Neuronal stem cell (in vitro differentiated cells): Measurements from ENCODE around the gene NFKB1.

ENCODE experiments used
- DNase-seq: peaks from one replicate; pipeline ENCODE4 v3.0.0-alpha.2; 2013; ENCODE audit warnings: low spot score
- H2AFZ ChIP-seq: one replicate; pipeline ENCODE4 v1.6.1; 2013; ENCODE audit warnings: mild to moderate bottlenecking, low read length, inconsistent platforms
- H2AK5ac ChIP-seq: 2 replicates; pipeline ENCODE4 v1.6.1; 2013; ENCODE audit warnings: low read depth, mild to moderate bottlenecking, inconsistent platforms, low read length, moderate library complexity, mixed read lengths
- H2BK120ac ChIP-seq: 2 replicates; pipeline ENCODE4 v1.6.1; 2013; ENCODE audit warnings: low read depth, mild to moderate bottlenecking, inconsistent platforms, low read length, moderate library complexity, mixed read lengths
- H2BK12ac ChIP-seq: one replicate; pipeline ENCODE4 v1.6.1; 2013; ENCODE audit warnings: low read length, inconsistent platforms
- H2BK15ac ChIP-seq: 2 replicates; pipeline ENCODE4 v1.6.1; 2013; ENCODE audit warnings: mild to moderate bottlenecking, low read length, inconsistent platforms, mixed read lengths
- H2BK5ac ChIP-seq: one replicate; pipeline ENCODE4 v1.6.1; 2013; ENCODE audit warnings: inconsistent platforms, mild to moderate bottlenecking, low read length, moderate library complexity
- H3K14ac ChIP-seq: one replicate; pipeline ENCODE4 v1.6.1; 2013; ENCODE audit warnings: low read length, inconsistent platforms
- H3K18ac ChIP-seq: 2 replicates; pipeline ENCODE4 v1.6.1; 2013; ENCODE audit warnings: low read length, inconsistent platforms
- H3K23ac ChIP-seq: 2 replicates; pipeline ENCODE4 v1.6.1; 2013; ENCODE audit warnings: low read depth, mild to moderate bottlenecking, mixed read lengths, low read length, inconsistent platforms; ENCODE audit not compliant: poor library complexity
- H3K27ac ChIP-seq: replicated peaks from 3 replicates; pipeline ENCODE4 v1.5.1; 2013; ENCODE audit warnings: low read length, inconsistent platforms
- H3K27me3 ChIP-seq, 3 experiments: 2 replicates each; pipeline ENCODE4 v1.6.1; 2013; ENCODE audit warnings: low read length in 3 of 3, mild to moderate bottlenecking in 2 of 3, inconsistent platforms in 1 of 3, low read depth in 1 of 3, mixed read lengths in 1 of 3, moderate library complexity in 1 of 3; ENCODE audit not compliant: control insufficient read depth in 3 of 3, insufficient read depth in 3 of 3
- H3K36me3 ChIP-seq, 2 donors: replicated peaks in 1 of 2; 2 replicates each; pipeline ENCODE4 v1.6.1; 2013; ENCODE audit warnings: low read length in 2 of 2; ENCODE audit not compliant: control insufficient read depth in 2 of 2, insufficient read depth in 2 of 2
- H3K4ac ChIP-seq: 2 replicates; pipeline ENCODE4 v1.6.1; 2013; ENCODE audit warnings: inconsistent platforms, mild to moderate bottlenecking, low read length, moderate library complexity
- H3K4me1 ChIP-seq, 2 donors: 1 replicate in 1 of 2; 2 replicates in 1 of 2; pipeline ENCODE4 v1.6.1; 2013; ENCODE audit warnings: low read length in 2 of 2, low read depth in 1 of 2; ENCODE audit not compliant: control insufficient read depth in 2 of 2, insufficient read depth in 1 of 2
- H3K4me2 ChIP-seq: one replicate; pipeline ENCODE4 v1.6.1; 2013; ENCODE audit warnings: mild to moderate bottlenecking, low read length, inconsistent platforms; ENCODE audit not compliant: insufficient read depth, poor library complexity, severe bottlenecking
- H3K4me3 ChIP-seq, 2 donors: 2 replicates each; pipeline ENCODE4 v1.5.1; 2013; ENCODE audit warnings: low read length in 2 of 2, mild to moderate bottlenecking in 2 of 2, inconsistent platforms in 1 of 2, moderate library complexity in 1 of 2
- H3K79me1 ChIP-seq: one replicate; pipeline ENCODE4 v1.6.1; 2013; ENCODE audit warnings: low read depth, mild to moderate bottlenecking, inconsistent platforms, low read length, moderate library complexity
- H3K9ac ChIP-seq: one replicate; pipeline ENCODE4 v1.6.1; 2013; ENCODE audit warnings: mild to moderate bottlenecking, low read depth, low read length, inconsistent platforms; ENCODE audit not compliant: poor library complexity
- H3K9me3 ChIP-seq, 2 donors: replicated peaks in 1 of 2; 2 replicates each; pipeline versions ENCODE3 to v1.6.1; 2013; ENCODE audit warnings: low read length in 2 of 2, mild to moderate bottlenecking in 2 of 2, inconsistent platforms in 1 of 2, low read depth in 1 of 2, mixed read lengths in 1 of 2, moderate library complexity in 1 of 2; ENCODE audit not compliant: control insufficient read depth in 2 of 2, insufficient read depth in 1 of 2
- H4K8ac ChIP-seq: one replicate; pipeline ENCODE4 v1.6.1; 2013; ENCODE audit warnings: low read depth, mild to moderate bottlenecking, inconsistent platforms, low read length, moderate library complexity
- H4K91ac ChIP-seq: one replicate; pipeline ENCODE4 v1.6.1; 2013; ENCODE audit warnings: low read length, low read depth, mild to moderate bottlenecking, inconsistent platforms; ENCODE audit not compliant: poor library complexity
- WGBS, 2 donors: extraction: QIAGEN DNeasy Blood & Tissue Kit; methylation state at CpG; one replicate each; pipeline ENCODE4 v1.1.7; 2013; ENCODE audit warnings: missing lambda C conversion rate in 2 of 2, mixed read lengths in 1 of 2; ENCODE audit not compliant: insufficient read length in 2 of 2, insufficient replicate concordance in 1 of 2; ENCODE audit errors: extremely low coverage in 2 of 2; 5-methylcytosine and 5-hydroxymethylcytosine counted together

Gene NFKB1

DNA sequence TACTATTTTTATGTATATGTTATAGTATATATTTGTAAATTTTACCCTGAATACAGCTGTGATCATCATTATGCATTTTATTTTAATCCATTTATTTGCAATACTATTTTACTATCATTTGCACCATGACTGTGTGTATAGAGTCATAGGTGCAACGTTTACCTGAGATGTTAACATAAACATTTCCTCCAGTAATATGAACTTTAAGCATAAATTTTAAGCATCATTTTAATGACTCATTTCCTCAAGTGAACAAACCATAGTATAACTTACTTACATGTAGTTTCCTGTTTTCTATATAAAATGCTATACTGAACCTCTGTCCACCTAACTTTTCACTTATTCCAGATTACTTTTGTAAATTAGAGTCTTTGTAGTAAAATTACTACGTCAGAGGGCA lies 92.8 kb downstream of the NFKB1 start:
- Histone ChIP-seq H3K27ac (no peak overlapping the region), H3K9me3 (peaks cover 0 to 10% of the 10 kb centered on the region in 2 donors), H2BK15ac (no peak overlapping the region), H3K4me2 (no peak overlapping the region), H3K23ac (no peak overlapping the region), H2BK12ac (no peak overlapping the region), H3K36me3 (peaks cover 0 to 47% of the 10 kb centered on the region in 2 donors), H3K79me1 (no peaks in the 10 kb centered on the region), H2AK5ac (no peak overlapping the region), H4K91ac (no peak overlapping the region), H3K4ac (no peak overlapping the region), H3K9ac (no peak overlapping the region), H2AFZ (no peak overlapping the region), H4K8ac (no peak overlapping the region), H3K4me3 (no peak overlapping the region), H2BK5ac (no peak overlapping the region), H3K14ac (no peak overlapping the region), H3K18ac (no peak overlapping the region), H2BK120ac (no peak overlapping the region), H3K4me1 (no peaks in the 10 kb centered on the region), H3K27me3 (no peaks in the 10 kb centered on the region)
- no peak for DNase-seq
- no CpG with 5 or more reads among the region's 2 CpGs for WGBS, 2 donors

DNA sequence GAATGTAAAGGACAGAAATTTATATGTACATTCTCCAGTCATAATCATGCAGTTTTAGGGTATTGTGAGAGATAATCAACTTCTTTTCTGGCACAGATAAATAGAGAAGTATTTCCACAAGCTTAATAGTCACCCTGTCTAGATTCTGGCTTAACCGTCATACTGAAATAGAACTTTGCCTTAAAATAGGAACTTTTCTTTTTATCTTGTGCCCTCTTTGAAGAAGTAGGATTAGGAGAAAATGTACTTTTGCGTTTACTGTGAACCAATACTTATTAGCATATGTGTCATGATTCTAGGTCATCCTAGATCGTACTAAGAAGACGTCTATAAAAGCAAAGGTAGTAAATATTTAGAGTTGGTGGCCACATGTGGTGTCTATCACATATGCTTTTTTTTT lies 95.4 kb downstream of the NFKB1 start:
- Histone ChIP-seq H2AK5ac (no peak overlapping the region), H2BK12ac (no peak overlapping the region)
- WGBS, 2 donors = no CpG with 5 or more reads among the region's 4 CpGs

GRCh38 chr4:102598086-102598761 lies 97.1 kb downstream of the NFKB1 start:
- no peak overlapping the region for H2AK5ac ChIP-seq
- no CpG with 5 or more reads among the region's 1 CpG for WGBS, 2 donors
- no peak overlapping the region for H3K14ac ChIP-seq
- H3K18ac ChIP-seq = no peak overlapping the region
- H4K8ac ChIP-seq = no peak overlapping the region
- H2AFZ ChIP-seq = no peak overlapping the region
- H3K4me1 ChIP-seq = peaks cover 0 to 3% of the 10 kb centered on the region in 2 donors
- no peaks in the 10 kb centered on the region for H3K27me3 ChIP-seq
- no peak overlapping the region for H3K4me3 ChIP-seq
- peaks cover 0 to 64% of the 10 kb centered on the region in 2 donors for H3K36me3 ChIP-seq
- no peak overlapping the region for H3K27ac ChIP-seq
- no peak overlapping the region for H3K9ac ChIP-seq
- H3K79me1 ChIP-seq = no peaks in the 10 kb centered on the region
- H3K23ac ChIP-seq = no peak overlapping the region
- H2BK12ac ChIP-seq = no peak overlapping the region
- H4K91ac ChIP-seq = no peak overlapping the region
- H2BK120ac ChIP-seq = no peak overlapping the region
- no peak overlapping the region for H2BK5ac ChIP-seq
- H3K4ac ChIP-seq = no peak overlapping the region
- H2BK15ac ChIP-seq = no peak overlapping the region
- no peak for DNase-seq
- H3K4me2 ChIP-seq = no peak overlapping the region
- no peaks in the 10 kb centered on the region for H3K9me3 ChIP-seq

More for the DNA sequence above, 95.4 kb downstream of the NFKB1 start:
- H3K14ac ChIP-seq = no peak overlapping the region
- no peak overlapping the region for H3K9ac ChIP-seq
- H3K36me3 ChIP-seq = peaks cover 0 to 56% of the 10 kb centered on the region in 2 donors
- H3K4ac ChIP-seq = no peak overlapping the region
- H4K91ac ChIP-seq = no peak overlapping the region
- H3K27ac ChIP-seq = no peak overlapping the region
- peaks cover 0 to 3% of the 10 kb centered on the region in 2 donors for H3K4me1 ChIP-seq
- no peak overlapping the region for H2AFZ ChIP-seq
- H2BK5ac ChIP-seq = no peak overlapping the region
- H3K27me3 ChIP-seq = no peaks in the 10 kb centered on the region
- peaks cover 0 to 4% of the 10 kb centered on the region in 2 donors for H3K9me3 ChIP-seq
- H3K4me2 ChIP-seq = no peak overlapping the region
- no peak for DNase-seq
- no peak overlapping the region for H3K18ac ChIP-seq
- H2BK120ac ChIP-seq = no peak overlapping the region
- no peak overlapping the region for H3K23ac ChIP-seq
- H4K8ac ChIP-seq = no peak overlapping the region
- H3K79me1 ChIP-seq = no peaks in the 10 kb centered on the region
- no peak overlapping the region for H2BK15ac ChIP-seq
- H3K4me3 ChIP-seq = no peak overlapping the region

DNA sequence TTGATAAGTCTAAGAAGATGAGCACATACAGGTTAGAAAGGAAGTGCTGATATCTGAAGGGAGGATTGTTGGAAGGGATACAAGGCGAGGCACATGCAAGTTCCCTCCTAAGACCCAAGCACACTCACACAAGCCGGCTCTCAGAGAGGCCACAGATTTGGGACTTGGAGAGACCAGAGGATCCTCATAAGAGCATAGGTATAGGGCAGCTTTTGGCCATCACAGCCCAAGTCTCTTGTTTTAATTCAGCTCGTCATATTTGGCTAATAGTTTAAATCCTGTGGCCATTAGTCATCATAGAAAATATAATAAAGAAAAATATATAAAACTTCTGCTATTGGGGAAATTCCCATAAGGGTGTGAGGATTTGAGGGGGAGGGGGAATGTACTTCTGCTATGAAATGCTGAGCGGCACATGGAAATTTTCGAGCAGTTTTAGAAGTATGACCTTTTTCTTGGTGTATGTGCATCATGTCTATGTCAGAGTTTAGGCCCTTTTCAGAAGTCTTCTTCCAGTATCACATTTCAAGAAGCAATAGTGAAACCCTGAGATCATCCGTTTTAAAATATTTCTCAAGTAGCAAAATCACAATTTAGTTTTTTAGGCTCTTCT lies 97.7 kb downstream of the NFKB1 start:
- Histone ChIP-seq H3K4me2 (no peak overlapping the region), H3K79me1 (no peaks in the 10 kb centered on the region), H2BK12ac (no peak overlapping the region), H3K18ac (no peak overlapping the region), H3K27me3 (no peaks in the 10 kb centered on the region), H2AK5ac (no peak overlapping the region), H2AFZ (no peak overlapping the region), H3K9me3 (no peaks in the 10 kb centered on the region), H3K4me1 (peaks cover 0 to 3% of the 10 kb centered on the region in 2 donors), H3K4me3 (no peak overlapping the region), H2BK15ac (no peak overlapping the region), H4K91ac (no peak overlapping the region), H4K8ac (no peak overlapping the region), H3K14ac (no peak overlapping the region), H2BK5ac (no peak overlapping the region), H3K9ac (no peak overlapping the region), H3K23ac (no peak overlapping the region), H3K36me3 (peaks cover 0 to 64% of the 10 kb centered on the region in 2 donors), H2BK120ac (no peak overlapping the region), H3K4ac (no peak overlapping the region), H3K27ac (no peak overlapping the region)
- no peak for DNase-seq
- no CpG with 5 or more reads among the region's 6 CpGs for WGBS, 2 donors
